GM12865 (cell line): ENCODE measurements around the gene SLC43A3.

Experiments used
- DNase-seq: peaks from one replicate; pipeline ENCODE4 v3.0.0; 2010; ENCODE audit warnings: low read depth
- H3K4me3 ChIP-seq: 2 replicates; pipeline ENCODE4 v1.5.1; 2011; ENCODE audit warnings: mild to moderate bottlenecking, low read depth, low read length, control low read depth
- CTCF ChIP-seq: IDR thresholded peaks from 2 replicates; pipeline ENCODE4 v1.5.1; 2011; ENCODE audit warnings: low read length, control low read depth, low read depth, inconsistent platforms; ENCODE audit not compliant: insufficient read depth; ENCODE audit errors: missing control alignments

The SLC43A3 gene

GRCh38 chr11:57360991-57361390 is 65.9 kb downstream of the SLC43A3 start:
- H3K4me3 ChIP-seq, result no peak overlapping the region
- TF ChIP-seq CTCF, result no peak
- no peak for DNase-seq

GRCh38 chr11:57359896-57360690 is 66.8 kb downstream of the SLC43A3 start:
- TF ChIP-seq CTCF, result no peak
- DNase-seq, result no peak
- no peak overlapping the region for H3K4me3 ChIP-seq

- H3K4me3 ChIP-seq, result no peak overlapping the region
- TF ChIP-seq CTCF, result no peak
- no peak for DNase-seq
Observed at GRCh38 chr11:57359396-57359795, 67.5 kb downstream of the SLC43A3 start.

- DNase-seq, result no peak
- TF ChIP-seq CTCF, result no peak
Observed at GRCh38 chr11:57358991-57359390, 67.9 kb downstream of the SLC43A3 start.

GRCh38 chr11:57358543-57358961 is 68.4 kb downstream of the SLC43A3 start:
- TF ChIP-seq CTCF, result no peak
- no peak for DNase-seq
- no peak overlapping the region for H3K4me3 ChIP-seq

More at GRCh38 chr11:57358991-57359390, 67.9 kb downstream of the SLC43A3 start:
- H3K4me3 ChIP-seq, result no peak overlapping the region

- no peak overlapping the region for H3K4me3 ChIP-seq
- no peak for TF ChIP-seq CTCF
- no peak for DNase-seq
Observed at GRCh38 chr11:57357856-57358255, 69.1 kb downstream of the SLC43A3 start.

GRCh38 chr11:57357310-57357709 is 69.6 kb downstream of the SLC43A3 start:
- DNase-seq, result no peak
- no peak for TF ChIP-seq CTCF
- no peak overlapping the region for H3K4me3 ChIP-seq
